Body of pancreas (tissue), 4 donors: Measurements from ENCODE around the gene CMIP.

Experiments
- CTCF ChIP-seq, 7 experiments: fragments of 450-650 bp in 4 of 7; fragments of 200-600 bp in 3 of 7; sonication (generic) in 3 of 7; IDR thresholded peaks; one replicate each; pipeline ENCODE4 v1.5.1; 2016 to 2019; ENCODE audit warnings: antibody characterized with exemption in 7 of 7
- POLR2A ChIP-seq, 3 donors: fragments of 450-650 bp; IDR thresholded peaks; one replicate each; pipeline ENCODE4 v1.6.1; 2016; ENCODE audit warnings: antibody characterized with exemption in 3 of 3, mild to moderate bottlenecking in 2 of 3

- TF ChIP-seq CTCF (IDR thresholded peaks at IDR 0.05) (no peak), POLR2A (IDR thresholded peaks at IDR 0.05) (no peak)
These were observed 147.8 kb downstream of the CMIP start for GRCh38 chr16:81592353-81592866.
